ENCODE results near the gene GFER.

GRCh38 chr16:1944612-1945199 lies 39.3 kb upstream of the GFER start:
- TF ChIP-seq CTCF (IDR thresholded peaks at IDR 0.05; ENCODE audit: low read depth, low read length, missing input control), result no peak
- no peak for TF ChIP-seq ZBTB33 (IDR thresholded peaks at IDR 0.05)
- TF ChIP-seq MAX (IDR thresholded peaks at IDR 0.05), result no peak
- no peak for TF ChIP-seq SP1 (IDR thresholded peaks at IDR 0.05)
- no peak for TF ChIP-seq GABPA (IDR thresholded peaks at IDR 0.05 in 1 of 2, conservative IDR thresholded peaks at IDR 0.05 in 1 of 2)
- TF ChIP-seq JUND (IDR thresholded peaks at IDR 0.05), result no peak
- TF ChIP-seq REST (IDR thresholded peaks at IDR 0.05), result no peak
- no peak for TF ChIP-seq RAD21 (IDR thresholded peaks at IDR 0.05)
- no peak for TF ChIP-seq ATF3 (IDR thresholded peaks at IDR 0.05)
- TF ChIP-seq EGR1 (IDR thresholded peaks at IDR 0.05; ENCODE audit: low read depth in 2 of 2), result no peak
- TF ChIP-seq NR2F2 (IDR thresholded peaks at IDR 0.05), result no peak
- TF ChIP-seq FOXA2 (IDR thresholded peaks at IDR 0.05), result no peak
